ENCODE results near the gene RPS18.

The RPS18 gene

DNA sequence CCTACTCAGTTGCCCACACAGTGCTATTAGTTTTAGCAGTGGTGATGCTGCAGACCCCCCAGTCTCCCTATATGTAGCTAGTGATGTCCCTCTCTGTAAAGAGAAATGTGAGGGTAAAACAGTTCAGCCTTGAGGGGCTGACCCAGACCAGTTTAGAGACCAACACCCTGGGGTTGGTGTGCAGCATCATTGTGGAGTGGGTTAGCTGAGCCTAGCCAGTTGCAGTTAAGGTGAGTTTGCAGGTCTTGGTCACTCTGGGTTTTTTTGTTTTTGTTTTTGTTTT, 4.6 kb downstream of the RPS18 start:
- H2AFZ ChIP-seq = peak overlapping the region; percentile 72
- no peak overlapping the region for H3K9ac ChIP-seq
- no peaks in the 10 kb centered on the region for H3K27me3 ChIP-seq (ENCODE audit: control insufficient read depth, insufficient read depth, low read length)
- H3K4me1 ChIP-seq = peaks cover 6% of the 10 kb centered on the region
- H3K9me3 ChIP-seq (ENCODE audit: control insufficient read depth, low read length) = no peaks in the 10 kb centered on the region
- H3K4me2 ChIP-seq (ENCODE audit: low read length) = peak overlapping the region; percentile 78
- TF ChIP-seq, protein P1, sequence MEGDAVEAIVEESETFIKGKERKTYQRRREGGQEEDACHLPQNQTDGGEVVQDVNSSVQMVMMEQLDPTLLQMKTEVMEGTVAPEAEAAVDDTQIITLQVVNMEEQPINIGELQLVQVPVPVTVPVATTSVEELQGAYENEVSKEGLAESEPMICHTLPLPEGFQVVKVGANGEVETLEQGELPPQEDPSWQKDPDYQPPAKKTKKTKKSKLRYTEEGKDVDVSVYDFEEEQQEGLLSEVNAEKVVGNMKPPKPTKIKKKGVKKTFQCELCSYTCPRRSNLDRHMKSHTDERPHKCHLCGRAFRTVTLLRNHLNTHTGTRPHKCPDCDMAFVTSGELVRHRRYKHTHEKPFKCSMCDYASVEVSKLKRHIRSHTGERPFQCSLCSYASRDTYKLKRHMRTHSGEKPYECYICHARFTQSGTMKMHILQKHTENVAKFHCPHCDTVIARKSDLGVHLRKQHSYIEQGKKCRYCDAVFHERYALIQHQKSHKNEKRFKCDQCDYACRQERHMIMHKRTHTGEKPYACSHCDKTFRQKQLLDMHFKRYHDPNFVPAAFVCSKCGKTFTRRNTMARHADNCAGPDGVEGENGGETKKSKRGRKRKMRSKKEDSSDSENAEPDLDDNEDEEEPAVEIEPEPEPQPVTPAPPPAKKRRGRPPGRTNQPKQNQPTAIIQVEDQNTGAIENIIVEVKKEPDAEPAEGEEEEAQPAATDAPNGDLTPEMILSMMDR (IDR thresholded peaks at IDR 0.05) = no peak
- H3K79me2 ChIP-seq = no peaks in the 10 kb centered on the region
- no peaks in the 10 kb centered on the region for H3K36me3 ChIP-seq (ENCODE audit: control insufficient read depth, insufficient read depth, low read length)
- H3K27ac ChIP-seq = peak overlapping the region; percentile 50
- peak overlapping the region; percentile 63 for H3K4me3 ChIP-seq (ENCODE audit: low read depth, low read length)

DNA sequence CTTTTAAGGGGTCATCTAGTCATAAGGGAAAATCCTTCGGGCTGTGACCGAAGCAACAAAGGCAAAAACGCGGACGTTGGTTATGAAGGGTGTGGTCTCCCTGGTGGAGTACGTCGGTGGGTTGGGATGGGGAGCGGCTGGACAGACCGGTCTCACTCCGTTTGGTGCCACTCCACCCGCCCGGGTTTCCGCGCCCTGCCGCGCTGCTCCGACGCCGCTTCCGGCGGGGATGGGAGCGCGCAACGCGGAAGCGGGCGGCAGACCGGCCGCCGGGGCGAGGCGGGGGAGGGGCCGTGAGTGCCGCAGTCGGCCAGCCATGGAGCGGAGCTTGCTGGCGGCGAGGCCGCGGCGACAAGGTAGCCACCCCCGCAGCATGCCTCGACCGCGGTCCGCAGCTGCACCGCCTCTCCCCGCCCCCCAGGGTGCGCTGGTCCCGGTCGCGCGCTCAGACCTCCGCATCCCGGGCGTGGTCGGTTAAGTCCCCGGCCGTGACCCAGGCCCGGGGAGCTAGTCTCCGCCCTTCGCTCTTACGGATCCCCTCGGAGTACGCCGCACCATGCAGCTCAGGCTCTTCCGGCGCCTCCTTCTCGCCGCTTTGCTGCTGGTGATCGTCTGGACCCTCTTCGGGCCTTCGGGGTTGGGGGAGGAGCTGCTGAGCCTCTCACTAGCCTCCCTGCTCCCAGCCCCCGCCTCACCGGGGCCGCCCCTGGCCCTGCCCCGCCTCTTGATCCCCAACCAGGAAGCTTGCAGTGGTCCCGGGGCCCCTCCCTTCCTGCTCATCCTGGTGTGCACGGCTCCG, 5.2 kb downstream of the RPS18 start, which contains the start of gene B3GALT4:
TSS of gene B3GALT4 (plus strand) at position 260 of the 799 bp plus-strand sequence. CDS start at position 557, 297 bp downstream.
- Histone ChIP-seq H3K27ac (peak within 1 kb of the TSS; percentile 50), H2AFZ (peak within 1 kb of the TSS; percentile 72), H3K36me3 (ENCODE audit: control insufficient read depth, insufficient read depth, low read length) (no peaks in the 10 kb centered on the region), H3K4me1 (peaks cover 6% of the 10 kb centered on the region), H3K79me2 (no peaks in the 10 kb centered on the region), H3K9me3 (ENCODE audit: control insufficient read depth, low read length) (no peaks in the 10 kb centered on the region), H3K27me3 (ENCODE audit: control insufficient read depth, insufficient read depth, low read length) (no peaks in the 10 kb centered on the region), H3K9ac (no peak within 1 kb of the TSS), H3K4me2 (ENCODE audit: low read length) (peak within 1 kb of the TSS; percentile 78), H3K4me3 (ENCODE audit: low read depth, low read length) (peak within 1 kb of the TSS; percentile 63)
- TF ChIP-seq, protein P1 (IDR thresholded peaks at IDR 0.05) = peak; percentile 42

DNA sequence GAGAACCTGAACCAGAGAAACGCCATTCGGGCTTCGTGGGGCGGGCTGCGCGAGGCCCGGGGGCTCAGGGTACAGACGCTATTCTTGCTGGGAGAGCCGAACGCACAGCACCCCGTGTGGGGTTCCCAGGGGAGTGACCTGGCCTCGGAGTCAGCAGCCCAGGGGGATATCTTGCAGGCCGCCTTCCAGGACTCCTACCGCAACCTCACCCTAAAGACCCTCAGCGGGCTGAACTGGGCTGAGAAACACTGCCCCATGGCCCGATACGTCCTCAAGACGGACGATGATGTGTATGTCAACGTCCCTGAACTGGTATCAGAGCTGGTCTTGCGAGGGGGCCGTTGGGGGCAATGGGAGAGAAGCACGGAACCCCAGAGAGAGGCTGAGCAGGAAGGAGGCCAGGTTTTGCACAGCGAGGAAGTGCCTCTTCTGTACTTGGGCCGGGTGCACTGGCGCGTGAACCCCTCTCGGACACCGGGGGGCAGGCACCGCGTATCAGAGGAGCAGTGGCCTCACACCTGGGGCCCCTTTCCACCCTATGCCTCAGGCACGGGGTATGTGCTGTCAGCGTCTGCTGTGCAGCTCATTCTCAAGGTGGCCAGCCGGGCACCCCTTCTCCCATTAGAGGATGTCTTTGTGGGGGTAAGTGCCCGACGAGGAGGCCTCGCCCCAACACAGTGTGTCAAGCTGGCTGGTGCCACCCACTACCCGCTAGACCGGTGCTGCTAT, 6.0 kb downstream of the RPS18 start:
- H3K36me3 ChIP-seq (ENCODE audit: control insufficient read depth, insufficient read depth, low read length) = no peaks in the 10 kb centered on the region
- no peaks in the 10 kb centered on the region for H3K79me2 ChIP-seq
- no peaks in the 10 kb centered on the region for H3K27me3 ChIP-seq (ENCODE audit: control insufficient read depth, insufficient read depth, low read length)
- peak overlapping the region; percentile 50 for H3K27ac ChIP-seq
- H3K4me1 ChIP-seq = peaks cover 6% of the 10 kb centered on the region
- peak overlapping the region; percentile 63 for H3K4me3 ChIP-seq (ENCODE audit: low read depth, low read length)
- TF ChIP-seq, protein P1 (IDR thresholded peaks at IDR 0.05) = no peak
- peak overlapping the region; percentile 72 for H2AFZ ChIP-seq
- peak overlapping the region; percentile 78 for H3K4me2 ChIP-seq (ENCODE audit: low read length)
- H3K9me3 ChIP-seq (ENCODE audit: control insufficient read depth, low read length) = no peaks in the 10 kb centered on the region
- no peak overlapping the region for H3K9ac ChIP-seq

DNA sequence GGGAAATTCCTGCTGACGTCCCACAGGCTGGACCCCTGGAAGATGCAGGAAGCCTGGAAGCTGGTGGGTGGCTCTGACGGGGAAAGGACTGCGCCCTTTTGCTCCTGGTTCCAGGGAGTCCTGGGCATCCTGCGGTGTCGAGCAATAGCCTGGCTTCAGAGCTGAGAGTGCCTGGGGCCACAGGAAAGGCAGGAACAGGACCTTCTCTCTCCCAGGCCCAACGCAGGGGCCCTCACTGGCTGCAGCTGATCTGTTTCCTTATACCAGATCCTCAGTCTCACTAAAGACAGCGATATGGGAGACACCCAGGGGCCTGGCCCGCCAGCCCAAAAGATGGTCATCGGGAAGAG, 6.5 kb downstream of the RPS18 start:
- no peak overlapping the region for H3K4me2 ChIP-seq (ENCODE audit: low read length)
- H3K9me3 ChIP-seq (ENCODE audit: control insufficient read depth, low read length) = no peaks in the 10 kb centered on the region
- no peak overlapping the region for H3K9ac ChIP-seq
- no peaks in the 10 kb centered on the region for H3K36me3 ChIP-seq (ENCODE audit: control insufficient read depth, insufficient read depth, low read length)
- no peak overlapping the region for H3K4me3 ChIP-seq (ENCODE audit: low read depth, low read length)
- H3K79me2 ChIP-seq = no peaks in the 10 kb centered on the region
- H3K27me3 ChIP-seq (ENCODE audit: control insufficient read depth, insufficient read depth, low read length) = no peaks in the 10 kb centered on the region
- no peak overlapping the region for H3K27ac ChIP-seq
- H2AFZ ChIP-seq = no peak overlapping the region
- TF ChIP-seq, protein P1 (IDR thresholded peaks at IDR 0.05) = no peak
- peaks cover 6% of the 10 kb centered on the region for H3K4me1 ChIP-seq
